K562 (cell line): Measurements from ENCODE around the gene ARHGAP33. TPM values are rescaled to one million over a fixed set of nuclear protein-coding genes. Genes with fewer than 3 reads are reported as not detected.
A peak's percentile ranks its signal among the peaks of the same experiment; 100 is the strongest.

Experiments used
- ATAC-seq: fragments of 200-7000 bp; cut with Tn5 transposase; 3 replicates; pipeline ENCODE4 v1.9.1; 2020; ENCODE audit warnings: moderate library complexity
- BruUV-seq: library from RNA; stranded (reverse); fragments of 400-500 nt; replicated peaks from 2 replicates; lab custom pipeline; 2021; lab: Mats Ljungman, UMichigan
- CTCF ChIA-PET: fragments of 300-600 bp; formaldehyde crosslinking; extraction: SDS; loops from one replicate; lab custom pipeline; 2021; ENCODE audit warnings: low intra/inter-chr PET ratio; lab: Yijun Ruan, JAX
- POLR2A ChIA-PET: fragments of 300-600, 350-650 bp; sonication (Branson Sonifier 250); formaldehyde crosslinking; extraction: SDS; loops from one replicate; lab custom pipeline; 2021; ENCODE audit warnings: antibody characterized with exemption, inconsistent platforms; lab: Yijun Ruan, JAX
- DNase-seq, 4 experiments: peaks; one replicate each; pipeline versions ENCODE4 v3.0.0 to v3.0.0-alpha.2; 2011 to 2018; ENCODE audit warnings: low spot score in 3 of 4, mixed read lengths in 3 of 4; ENCODE audit errors: extremely low read depth in 1 of 4
- FAIRE-seq: peaks from 2 replicates; lab custom pipeline; 2011; peaks lifted over from hg19 to GRCh38; lab: Jason Lieb, UNC
- H2AFZ ChIP-seq: 2 replicates; pipeline ENCODE4 v1.6.0; 2011; ENCODE audit warnings: low read depth, low read length, control low read depth, inconsistent platforms
- H3K27ac ChIP-seq: fragments of 200-600 bp; 3 replicates; pipeline ENCODE4 v1.8.0; 2011; ENCODE audit warnings: low read depth, mild to moderate bottlenecking, control low read depth, inconsistent platforms, low read length, moderate library complexity, mixed read lengths; ENCODE audit errors: extremely low read depth
- H3K27me3 ChIP-seq, 2 experiments: fragments of 300-600 bp in 1 of 2; 2 replicates in 1 of 2; 3 replicates in 1 of 2; pipeline versions ENCODE4 v1.6.0 to v1.8.0; 2011; ENCODE audit warnings: inconsistent platforms in 2 of 2, low read length in 2 of 2, mild to moderate bottlenecking in 1 of 2, mixed read lengths in 1 of 2, moderate library complexity in 1 of 2; ENCODE audit not compliant: control insufficient read depth in 2 of 2, insufficient read depth in 2 of 2
- H3K36me3 ChIP-seq: fragments of 300-600 bp; 3 replicates; pipeline ENCODE4 v1.8.0; 2011; ENCODE audit warnings: mild to moderate bottlenecking, low read length, inconsistent platforms; ENCODE audit not compliant: control insufficient read depth, insufficient read depth
- H3K4me1 ChIP-seq, 2 experiments: fragments of 200-600 bp in 1 of 2; replicated peaks in 1 of 2; 2 replicates in 1 of 2; 3 replicates in 1 of 2; pipeline versions ENCODE4 v1.5.1 to v1.8.0; 2011; ENCODE audit warnings: inconsistent platforms in 2 of 2, low read length in 2 of 2, mild to moderate bottlenecking in 1 of 2, mixed read lengths in 1 of 2, moderate library complexity in 1 of 2; ENCODE audit not compliant: control insufficient read depth in 2 of 2, insufficient read depth in 2 of 2
- H3K4me2 ChIP-seq: 2 replicates; pipeline ENCODE4 v1.6.1; 2011; ENCODE audit warnings: low read length, control low read depth, inconsistent platforms, mixed read lengths; ENCODE audit not compliant: insufficient read depth
- H3K4me3 ChIP-seq: fragments of 200-600 bp; sonication (generic), shearing (Covaris generic); 2 replicates; pipeline ENCODE4 v1.5.1; 2016; ENCODE audit warnings: control low read depth, inconsistent platforms
- H3K79me2 ChIP-seq: fragments of 200-600 bp; 3 replicates; pipeline ENCODE4 v1.8.0; 2011; ENCODE audit warnings: low read length, inconsistent platforms; ENCODE audit not compliant: control insufficient read depth, insufficient read depth
- H3K9ac ChIP-seq, 2 experiments: 2 replicates each; pipeline versions ENCODE4 v1.6.0 to v1.6.1; 2011; ENCODE audit warnings: low read depth in 2 of 2, low read length in 2 of 2, control low read depth in 1 of 2, inconsistent platforms in 1 of 2, mild to moderate bottlenecking in 1 of 2, mixed read lengths in 1 of 2; ENCODE audit not compliant: insufficient read depth in 1 of 2
- H3K9me1 ChIP-seq: one replicate; pipeline ENCODE4 v1.6.0; 2011; ENCODE audit warnings: inconsistent platforms, mild to moderate bottlenecking, low read length, moderate library complexity; ENCODE audit not compliant: control insufficient read depth, insufficient read depth
- H3K9me3 ChIP-seq: replicated peaks from 2 replicates; pipeline ENCODE4 v1.5.1; 2011; ENCODE audit warnings: low read depth, low read length, inconsistent platforms; ENCODE audit not compliant: control insufficient read depth, insufficient read depth
- H4K20me1 ChIP-seq: replicated peaks from 2 replicates; pipeline ENCODE4 v1.6.1; 2011; ENCODE audit warnings: low read length, inconsistent platforms, mixed read lengths; ENCODE audit not compliant: control insufficient read depth, insufficient read depth
- ADNP ChIP-seq: fragments of 200-800 bp; sonication (Bioruptor generic); IDR thresholded peaks from 2 replicates; pipeline ENCODE4 v1.6.1; 2016; ENCODE audit warnings: missing genetic modification characterization, missing compliant biosample characterization
- FOS ChIP-seq: IDR thresholded peaks from 3 replicates; pipeline ENCODE4 v1.6.1; 2011; ENCODE audit not compliant: insufficient read length; ENCODE audit errors: extremely low read depth
- HSF4 ChIP-seq: fragments of 250-450 bp; sonication (Bioruptor Pico); IDR thresholded peaks from 2 replicates; pipeline ENCODE4 v2.1.2; 2022; ENCODE audit warnings: mild to moderate bottlenecking, moderate library complexity, borderline replicate concordance
- L3MBTL2 ChIP-seq: fragments of 450-650 bp; IDR thresholded peaks from 2 replicates; pipeline ENCODE4 v1.6.1; 2016; ENCODE audit warnings: mild to moderate bottlenecking, moderate library complexity
- MCM2 ChIP-seq: fragments of 450-650 bp; IDR thresholded peaks from 2 replicates; pipeline ENCODE4 v1.6.1; 2017; ENCODE audit warnings: low read depth, mild to moderate bottlenecking
- RBFOX2 ChIP-seq: fragments of 200-400 bp; formaldehyde crosslinking; IDR thresholded peaks from 2 replicates; pipeline ENCODE4 v1.6.1; 2017; ENCODE audit warnings: low read depth, mild to moderate bottlenecking, low read length, moderate library complexity
- SREBF2 ChIP-seq: sonication (generic); formaldehyde crosslinking; IDR thresholded peaks from 2 replicates; pipeline ENCODE4 v1.4.0; 2020; ENCODE audit warnings: mild to moderate bottlenecking, missing genetic modification reagents
- ZNF274 ChIP-seq: IDR thresholded peaks from 2 replicates; pipeline ENCODE4 v1.6.1; 2011; ENCODE audit warnings: low read depth, mild to moderate bottlenecking, low read length, moderate library complexity, borderline replicate concordance
- ZNF699 ChIP-seq: fragments of 250-450 bp; sonication (Bioruptor Pico); IDR thresholded peaks from 2 replicates; pipeline ENCODE4 v1.8.0; 2021; ENCODE audit warnings: mild to moderate bottlenecking, moderate library complexity; ENCODE audit not compliant: insufficient replicate concordance
- WGBS: fragments of 100-300 bp; shearing (Covaris generic); methylation state at CpG from one replicate; pipeline ENCODE4 v1.1.6; 2016; ENCODE audit warnings: low coverage, mixed read lengths; ENCODE audit not compliant: insufficient coverage; ENCODE audit errors: missing lambda C conversion rate; 5-methylcytosine and 5-hydroxymethylcytosine counted together
- in situ Hi-C: fragments of 300-500 bp; cut with MboI; formaldehyde crosslinking; loops from 4 replicates; pipeline ENCODE4 v1.15.0; 2018; ENCODE audit warnings: inconsistent platforms, mixed read lengths
- intact Hi-C: fragments of 100-400 bp; cut with micrococcal nuclease; formaldehyde crosslinking; loops from 2 replicates; pipeline ENCODE4 v1.14.2; 2022
- polyA plus RNA-seq, 8 experiments: library from polyadenylated mRNA; depleted of rRNA in 4 of 8; stranded (reverse) in 5 of 8; unstranded in 3 of 8; fragments of >200 nt; fragmentation: Nextera tagmentation in 2 of 8; fragmentation: Illumina TruSeq in 1 of 8; extraction: Ambion mirVana in 2 of 8; extraction: Trizol in 1 of 8; gene quantifications; 2 replicates each; pipeline versions ENCODE4 v1.2.1 to v1.2.3, GENCODE V29; 2011 to 2014; ENCODE audit warnings: inconsistent platforms in 1 of 8, missing spikeins in 1 of 8
- total RNA-seq, 7 experiments: library from RNA; depleted of rRNA in 6 of 7; stranded (reverse); fragments of >200 nt in 6 of 7; fragmentation: Illumina TruSeq in 2 of 7; extraction: Trizol in 2 of 7; gene quantifications; 2 replicates each; pipeline versions ENCODE4 v1.2.1 to v1.2.3, GENCODE V29; 2011 to 2021; ENCODE audit warnings: low replicate concordance in 1 of 7

The ARHGAP33 gene
- total and polyA plus RNA-seq, 9 of the 15 experiments (the other 6 are each of a cell fraction or from before 2014, with no cell fraction given), result 0.06 to 26.6 (median 1.6) TPM; not detected in 1

GRCh38 chr19:35754370-35755130 is 20.8 kb upstream of the ARHGAP33 start:
- intact Hi-C loops (no loop called here), in situ Hi-C loops (no loop called here)
- Histone ChIP-seq H3K4me3 (no peak overlapping the region), H4K20me1 (no peaks in the 10 kb centered on the region; the same call in 1 of the 2 replicates), H3K4me2 (no peak overlapping the region), H3K27ac (no peak overlapping the region), H3K4me1 (peaks cover 12 to 38% of the 10 kb centered on the region in 2 experiments), H3K36me3 (peaks cover 23% of the 10 kb centered on the region; the same call in 1 of the 3 replicates), H3K79me2 (peaks cover 13% of the 10 kb centered on the region), H3K9me1 (no peaks in the 10 kb centered on the region), H2AFZ (no peak overlapping the region), H3K9ac (peak overlapping the region in 1 of 2 experiments; percentile 43; a peak in 2 of 4 replicates), H3K9me3 (no peaks in the 10 kb centered on the region), H3K27me3 (no peaks in the 10 kb centered on the region)
- no peak for ATAC-seq
- TF ChIP-seq RBFOX2, result no peak
- no peak for TF ChIP-seq FOS
- TF ChIP-seq ZNF274, result no peak
- no peak for TF ChIP-seq L3MBTL2
- no peak for TF ChIP-seq ZNF699 (CRISPR knock-in tag)
- no peak for TF ChIP-seq MCM2
- no peak for TF ChIP-seq HSF4 (CRISPR knock-in tag)
- no peak for TF ChIP-seq SREBF2 (CRISPR knock-in tag)
- TF ChIP-seq ADNP, result no peak
- ChIA-PET CTCF (no interaction called here), POLR2A (interaction anchor here (1.2 to 1.3 kb wide), 2 partner anchors 9 to 115 kb away, joined by 3 to 7 read pairs; partner anchors contain the start of genes PSENEN and U2AF1L4)
- 78% methylated on average over 12 of the region's 13 CpGs for WGBS
- no peak for DNase-seq
- FAIRE-seq, result no peak
- no TSS peak for BruUV-seq
